T-helper 1 cell (primary cell): ENCODE data around the gene KCNIP4.

ENCODE experiments used
- DNase-seq, 5 donors: peaks; one replicate each; pipeline ENCODE4 v3.0.0-alpha.2; 2012 to 2020

Gene KCNIP4

DNA sequence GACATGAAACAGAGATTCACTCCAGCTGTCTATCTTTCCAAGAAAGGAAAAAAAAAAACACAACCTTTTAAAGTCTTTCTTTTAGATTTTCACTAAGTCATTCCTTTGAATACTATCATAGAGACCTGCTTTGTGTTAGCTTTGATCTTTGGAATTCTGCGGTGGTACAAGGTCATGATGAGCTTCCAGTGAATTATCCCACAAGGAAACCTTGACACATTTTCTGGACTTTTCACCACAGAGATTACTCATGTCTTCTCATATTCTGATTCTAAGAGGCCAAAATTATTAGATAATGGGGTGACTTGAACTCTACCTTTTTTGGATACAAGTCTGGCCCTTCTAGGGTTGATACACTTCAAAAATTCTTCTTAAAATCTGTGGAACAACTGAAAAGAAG lies 1046.7 kb downstream of the KCNIP4 start:
- DNase-seq = no peak

DNA sequence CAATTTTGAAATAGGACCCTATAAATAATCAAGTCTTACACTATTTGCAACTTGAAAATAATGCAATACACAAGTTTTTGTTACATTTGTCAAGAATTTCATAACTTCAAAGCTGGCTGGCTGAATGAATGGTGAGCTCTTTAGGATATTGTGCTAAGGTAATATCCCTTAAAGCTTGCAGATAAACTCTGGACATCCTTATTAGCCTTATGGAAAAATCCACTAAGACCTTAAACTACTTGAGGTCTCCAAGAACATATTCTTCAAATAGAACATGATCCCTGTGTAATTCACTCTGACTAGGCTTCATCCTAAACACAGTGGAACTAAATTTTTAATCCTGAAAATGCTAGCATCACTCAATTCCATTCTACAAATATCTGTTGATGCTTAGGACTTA lies 1049.0 kb downstream of the KCNIP4 start:
- DNase-seq = no peak

DNA sequence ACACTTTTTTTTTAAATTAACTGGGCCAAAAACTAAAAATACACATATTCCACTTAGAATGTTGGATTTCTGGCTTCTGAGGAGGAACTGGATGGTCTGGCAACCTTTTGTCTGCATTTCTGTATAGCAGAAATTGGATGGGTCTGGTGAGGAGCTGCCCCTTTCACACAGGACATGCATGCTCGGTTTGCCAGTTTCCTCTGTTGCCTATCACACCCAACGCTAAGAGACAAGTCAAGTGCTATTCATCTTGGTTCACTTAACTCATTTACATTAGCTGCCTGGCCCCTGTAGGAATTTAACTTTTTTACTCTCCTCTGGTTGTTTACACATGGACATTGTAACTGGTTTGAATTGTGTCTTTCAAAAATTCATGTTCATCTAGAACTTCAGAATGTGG lies 1052.6 kb downstream of the KCNIP4 start:
- no peak for DNase-seq

DNA sequence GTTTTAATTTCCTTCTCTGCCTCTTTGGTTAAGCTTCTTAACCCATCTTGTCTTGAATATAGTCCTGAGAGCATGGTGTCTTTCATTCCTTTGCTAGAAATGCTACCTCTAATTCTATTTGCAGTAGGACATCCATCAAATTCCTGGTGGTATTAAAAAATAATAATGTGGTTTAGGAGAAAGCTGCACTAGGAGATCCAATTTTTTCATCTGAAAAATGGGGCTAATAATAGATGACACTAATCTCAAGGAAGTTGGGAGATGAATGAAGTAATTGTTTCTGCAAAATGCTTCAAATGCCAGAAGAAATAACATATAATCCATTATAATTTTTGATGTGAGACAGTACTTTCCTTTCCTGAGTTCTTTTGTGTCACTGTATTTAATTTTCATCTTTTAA lies 1053.4 kb downstream of the KCNIP4 start:
- no peak for DNase-seq

DNA sequence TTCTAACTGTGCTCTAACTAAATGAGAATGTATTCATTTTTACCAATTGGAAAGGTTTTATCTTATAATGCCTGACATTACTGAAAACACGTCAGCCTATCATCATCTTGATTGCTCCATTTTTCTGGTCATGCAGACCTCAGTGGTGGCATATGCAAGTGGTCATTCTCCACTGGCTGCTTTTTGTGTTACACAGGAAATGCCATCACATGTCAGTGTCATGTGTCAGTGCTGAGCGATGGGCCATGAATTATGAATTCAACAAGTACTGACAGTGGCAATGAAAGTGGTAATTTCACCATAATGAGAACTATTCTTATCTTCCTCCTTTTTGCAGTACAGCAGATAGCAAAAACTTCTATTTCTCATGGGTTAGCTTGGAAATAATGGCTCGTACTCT lies 1057.8 kb downstream of the KCNIP4 start:
- DNase-seq = no peak

DNA sequence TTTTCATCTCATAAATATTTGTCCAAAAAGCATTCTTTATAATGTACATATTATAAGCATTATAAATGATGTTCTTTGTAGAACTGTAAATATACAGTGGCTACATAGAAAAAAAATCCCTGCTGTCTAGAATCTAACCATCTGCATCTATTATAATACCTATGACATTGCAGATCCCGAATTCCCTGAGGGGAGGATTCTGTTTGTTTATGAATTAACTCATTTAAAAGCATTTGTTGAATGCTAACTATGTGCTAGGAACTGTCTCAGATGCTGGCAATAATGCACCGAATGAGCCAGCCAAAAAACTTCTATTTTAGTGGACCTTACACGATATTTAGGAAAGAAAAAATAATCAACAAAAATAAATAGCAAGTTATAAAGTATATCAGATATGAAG lies 1058.7 kb downstream of the KCNIP4 start:
- DNase-seq = no peak

DNA sequence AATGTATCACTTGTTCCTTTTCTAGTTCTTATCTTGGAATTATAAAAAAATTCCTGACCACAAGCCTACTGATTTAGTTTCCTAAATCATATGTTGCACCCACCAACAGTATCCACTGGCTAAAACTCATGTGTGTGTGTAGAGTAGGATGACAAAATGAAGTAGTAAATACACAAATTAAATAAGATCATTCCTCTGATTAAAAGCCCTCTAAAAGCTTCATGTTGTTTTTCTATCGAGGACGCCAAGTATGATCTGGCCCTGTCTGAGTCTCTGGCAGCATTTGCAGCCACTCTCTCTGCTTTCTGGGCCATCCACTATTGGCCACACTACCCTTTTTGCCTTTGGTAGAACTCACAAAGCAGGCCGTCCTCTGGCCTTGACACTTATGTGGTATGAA lies 1064.9 kb downstream of the KCNIP4 start:
- DNase-seq = no peak

DNA sequence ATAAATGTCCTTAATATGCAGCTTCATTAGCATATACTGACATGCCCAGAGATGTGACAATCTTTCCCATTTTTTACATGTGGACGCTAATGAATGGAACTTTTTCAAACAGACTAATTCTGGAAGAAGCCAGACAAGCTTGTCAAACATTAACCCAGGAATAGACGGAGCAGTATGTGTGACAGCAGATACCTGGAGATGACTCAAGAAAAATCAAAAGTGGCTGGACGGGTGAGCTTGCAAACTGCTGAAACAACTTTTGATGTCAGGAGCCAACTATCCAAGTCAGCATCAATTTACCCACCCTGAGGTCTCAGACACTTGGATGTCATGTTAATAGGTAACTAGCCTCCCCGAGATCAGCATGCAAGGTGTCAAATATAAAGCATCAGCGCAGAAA lies 1065.3 kb downstream of the KCNIP4 start:
- no peak for DNase-seq

DNA sequence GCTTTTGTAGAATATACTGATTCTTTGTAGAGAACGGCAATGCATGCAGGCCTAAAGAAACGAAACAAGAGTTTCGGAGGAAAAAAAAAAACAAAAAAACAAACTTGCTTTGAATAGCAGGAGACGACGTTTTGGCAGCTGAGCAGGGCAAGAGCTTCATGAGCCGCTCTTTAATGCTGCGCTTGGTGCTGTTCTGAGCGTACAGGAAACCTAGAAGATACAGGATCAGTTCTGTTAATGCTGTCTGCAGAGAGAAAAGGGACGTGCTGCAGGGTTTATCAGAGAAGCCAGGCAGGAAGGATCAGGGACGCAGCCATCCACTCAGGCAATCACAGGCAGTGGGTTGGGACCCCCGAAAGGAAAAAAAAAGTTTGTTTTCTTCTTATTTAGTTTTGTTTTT lies 1066.1 kb downstream of the KCNIP4 start:
- DNase-seq = no peak

DNA sequence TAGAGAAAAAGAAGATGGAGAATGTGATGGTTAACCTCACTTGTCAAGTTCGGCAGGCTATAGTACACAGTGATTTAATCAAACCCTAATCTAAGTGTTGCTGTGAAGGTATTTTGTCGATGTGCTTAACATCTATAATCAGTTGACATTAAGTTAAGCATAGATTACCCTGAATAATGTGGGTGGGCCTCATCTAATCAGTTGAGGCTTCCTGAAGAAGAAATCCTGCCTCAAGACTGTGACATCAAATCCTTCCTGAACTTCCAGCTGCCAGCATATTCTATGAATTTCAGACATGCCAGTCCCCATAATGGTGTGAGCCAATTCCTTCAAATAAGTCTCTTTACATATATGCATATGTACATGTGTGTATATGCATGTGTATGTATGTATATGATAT lies 1066.9 kb downstream of the KCNIP4 start:
- DNase-seq = no peak

DNA sequence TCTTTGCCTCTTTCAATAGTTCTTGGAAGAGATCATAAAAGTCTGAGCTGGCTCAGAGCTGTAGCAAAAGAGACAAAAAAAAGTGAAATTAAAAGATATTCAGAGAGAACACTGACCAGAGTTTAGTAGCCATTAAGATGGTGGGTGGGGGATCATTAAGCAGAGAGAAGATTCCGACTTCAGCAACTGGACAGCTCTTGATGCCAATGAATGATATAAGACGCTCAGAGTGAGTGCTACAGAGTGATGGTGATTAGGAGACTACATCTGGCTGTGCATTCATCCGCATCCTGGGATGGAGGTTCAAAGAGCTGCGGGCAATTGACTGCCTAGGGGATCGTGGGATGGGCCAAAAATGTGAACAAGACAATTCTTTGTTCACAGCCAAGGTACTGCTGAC lies 1069.8 kb downstream of the KCNIP4 start:
- no peak for DNase-seq

DNA sequence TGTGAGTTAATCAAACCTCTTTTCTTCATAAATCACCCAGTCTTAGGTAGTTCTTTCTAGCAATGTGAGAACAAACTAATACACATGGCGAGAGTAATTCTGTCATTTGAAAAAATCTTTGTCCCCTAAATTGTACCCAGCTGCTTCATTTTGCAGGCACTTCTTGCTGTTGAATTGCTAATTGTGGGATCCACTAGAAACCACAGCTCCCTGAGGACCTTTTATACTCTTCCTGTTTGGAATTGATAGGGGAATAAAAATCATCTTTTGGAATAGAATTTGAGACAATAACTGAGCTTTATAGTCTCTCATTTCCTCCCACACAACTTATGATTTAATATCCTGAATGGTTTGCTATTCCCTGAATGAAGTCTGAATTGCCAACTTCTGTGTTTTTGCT lies 1078.1 kb downstream of the KCNIP4 start:
- no peak for DNase-seq

DNA sequence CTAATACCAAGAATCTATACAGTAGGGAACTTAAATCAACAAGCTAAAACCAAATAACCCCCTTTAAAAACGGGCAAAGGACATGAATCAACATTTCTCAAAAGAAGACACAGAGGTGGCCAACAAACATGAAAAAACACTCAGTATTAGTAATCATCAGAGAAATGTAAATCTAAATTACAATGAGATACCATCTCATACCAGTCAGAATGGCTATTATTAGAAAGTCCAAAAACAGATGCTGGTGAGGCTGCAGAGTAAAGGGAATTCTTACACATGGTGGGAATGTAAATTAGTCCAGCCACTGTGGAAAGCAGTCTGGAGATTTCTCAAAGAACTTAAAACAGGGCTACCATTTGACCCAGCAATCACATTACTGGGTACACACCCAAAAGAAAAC lies 1080.5 kb downstream of the KCNIP4 start:
- DNase-seq = no peak

DNA sequence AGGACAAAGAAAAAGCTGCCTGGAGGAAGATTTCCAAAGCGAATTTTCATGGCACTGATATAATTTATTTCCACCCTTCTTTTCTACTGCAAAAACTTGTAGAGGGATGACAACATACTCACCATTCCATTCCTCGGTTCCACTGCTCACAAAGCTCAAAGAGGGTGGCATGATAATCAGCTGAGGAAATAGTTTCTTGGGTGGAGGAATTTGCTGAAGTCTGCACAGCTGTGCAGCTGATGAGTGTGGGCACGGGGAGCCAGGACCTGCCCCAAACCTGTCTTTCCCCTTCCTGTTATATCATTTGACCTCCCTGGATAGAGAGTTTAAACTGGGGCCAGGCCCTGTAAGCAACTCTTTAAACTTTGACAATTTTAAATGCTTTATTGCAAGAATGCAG lies 1087.7 kb downstream of the KCNIP4 start:
- DNase-seq = no peak

DNA sequence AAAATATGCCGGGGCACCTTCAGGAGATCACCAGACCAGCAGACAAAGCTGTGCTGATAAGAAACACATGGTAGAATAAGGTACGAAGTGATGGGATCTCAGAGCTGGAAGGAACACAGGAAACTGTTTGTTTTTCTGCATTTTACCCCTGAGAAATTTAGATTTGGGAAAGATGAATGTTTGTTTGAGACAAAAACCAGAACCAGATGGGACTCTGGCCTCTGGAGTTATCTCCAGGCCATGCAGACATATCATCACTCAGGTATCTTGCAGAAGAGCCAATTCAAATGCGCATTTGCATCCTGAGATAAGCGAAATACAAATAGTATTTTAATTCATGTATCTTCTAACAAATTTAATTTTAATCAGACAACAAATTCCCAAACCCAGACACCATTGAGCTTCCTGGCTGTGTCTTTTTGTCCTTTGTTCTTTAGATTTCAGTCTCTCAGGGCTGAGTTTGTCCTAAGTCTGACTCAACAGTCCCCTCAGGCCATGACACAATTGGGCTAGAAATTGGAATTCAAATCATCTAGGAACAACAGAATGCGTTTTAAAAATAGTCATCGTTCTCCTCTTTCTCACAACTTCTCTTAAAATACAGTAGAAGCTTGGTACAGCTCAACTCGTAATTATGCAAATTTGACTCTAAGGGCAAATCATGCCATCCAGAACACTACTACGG lies 1089.3 kb downstream of the KCNIP4 start:
- no peak for DNase-seq

DNA sequence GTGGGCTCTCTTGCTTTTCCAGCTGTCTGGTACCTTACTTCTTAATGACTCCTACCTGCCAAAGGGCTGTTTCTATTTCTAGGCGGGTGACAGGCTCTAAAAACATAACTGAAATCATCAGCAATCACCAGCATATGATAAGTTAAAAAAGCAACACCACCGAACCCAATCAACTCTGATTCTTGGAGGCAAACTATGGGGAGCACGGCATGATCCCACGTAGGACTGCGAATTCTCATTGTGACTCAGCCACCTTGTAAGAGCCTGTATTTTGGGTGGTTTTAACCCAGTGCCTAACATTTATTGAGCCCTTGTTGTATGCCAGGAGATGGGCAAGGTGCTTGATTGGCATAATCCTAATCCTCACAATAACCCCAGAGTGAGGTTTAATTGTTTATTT lies 1091.5 kb downstream of the KCNIP4 start:
- DNase-seq = no peak

DNA sequence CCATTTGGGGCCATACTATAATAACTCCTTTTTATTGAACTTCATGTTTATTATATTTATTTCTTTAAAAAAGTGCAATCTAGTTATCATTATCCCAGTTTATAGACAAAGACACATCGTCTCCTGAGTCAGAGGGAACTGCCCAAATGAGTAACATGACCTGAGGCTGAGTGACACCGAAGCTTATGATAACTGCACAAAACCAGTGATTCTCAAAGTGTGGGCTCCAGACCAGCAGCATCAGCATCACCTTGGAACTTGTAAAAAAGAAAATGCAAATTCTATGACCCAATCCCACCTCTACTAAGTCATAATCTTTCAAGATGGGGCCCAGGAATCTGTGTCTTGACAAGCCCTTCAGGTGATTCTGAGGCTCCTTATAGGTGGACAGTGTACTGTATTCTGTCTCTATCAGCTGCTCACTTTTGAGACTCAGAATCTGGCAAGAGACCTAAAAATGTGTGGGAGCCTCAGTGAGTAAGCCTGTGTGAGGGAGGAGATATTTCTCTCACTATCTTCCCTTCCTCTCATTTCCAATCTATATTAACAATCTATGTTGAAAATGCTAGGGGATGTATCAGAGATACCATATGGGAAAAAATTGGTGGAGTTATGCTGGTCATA lies 1101.3 kb downstream of the KCNIP4 start:
- DNase-seq = no peak

DNA sequence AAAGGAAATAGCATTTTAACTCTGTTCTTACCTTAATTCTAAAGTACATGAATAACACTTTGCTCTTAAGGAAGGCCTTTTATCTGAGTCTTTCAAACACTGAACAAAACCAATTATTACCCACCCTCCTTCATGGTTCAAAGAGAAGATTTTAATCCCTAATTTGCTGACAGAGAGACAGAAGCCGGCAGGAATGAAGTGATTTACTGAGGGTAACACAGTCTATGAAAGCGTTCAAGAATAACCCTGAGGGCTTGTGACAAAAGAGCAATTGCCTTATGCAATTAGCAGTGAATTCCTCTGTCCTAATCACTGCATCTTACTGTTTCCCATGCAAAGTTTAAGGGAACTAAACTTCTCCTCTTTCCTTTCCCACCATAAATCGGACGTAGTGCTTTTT lies 1104.3 kb downstream of the KCNIP4 start:
- DNase-seq = no peak

DNA sequence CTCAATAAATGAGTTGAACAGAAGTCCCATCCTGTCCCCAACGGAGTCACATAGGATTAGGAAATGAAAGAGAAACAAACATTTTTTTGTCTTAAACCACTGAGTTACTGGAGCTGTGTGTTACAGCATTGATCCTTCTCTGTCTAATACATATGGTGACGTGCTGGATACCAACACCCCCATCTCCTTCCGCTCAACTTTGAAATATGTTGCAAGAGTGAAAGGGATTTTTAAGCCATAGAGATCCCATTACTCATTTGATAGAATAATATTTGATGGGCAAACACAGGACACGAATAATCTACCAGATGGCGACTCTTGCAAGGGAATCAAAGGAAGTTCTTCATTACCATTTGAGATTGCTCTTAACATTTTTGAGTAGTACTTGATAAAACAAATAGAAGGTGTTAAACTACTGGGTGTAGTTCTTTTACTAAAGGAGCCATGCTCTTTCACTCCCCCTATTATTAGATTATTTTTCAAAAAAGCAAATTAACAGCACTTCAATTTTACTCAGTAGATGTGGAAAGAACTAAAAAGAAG lies 1107.9 kb downstream of the KCNIP4 start:
- DNase-seq = no peak

DNA sequence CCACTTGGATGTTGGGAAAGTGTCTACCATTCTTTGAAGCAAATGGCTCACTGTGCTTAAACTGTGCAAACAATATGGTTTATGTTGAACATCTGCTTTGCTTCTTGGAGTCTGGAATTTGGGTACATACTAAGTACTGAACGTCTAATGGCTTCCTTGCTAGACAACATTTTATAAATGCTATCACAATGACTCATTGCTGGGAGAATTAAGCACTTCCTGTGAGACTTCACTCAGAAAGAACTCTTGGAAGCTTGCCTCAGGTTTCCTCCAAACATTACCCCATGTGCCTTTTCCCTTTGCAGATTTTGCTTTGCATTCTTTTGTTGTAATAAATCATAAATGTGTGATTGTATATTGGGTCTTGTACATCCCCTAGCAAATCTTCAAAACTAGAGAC lies 1108.6 kb downstream of the KCNIP4 start:
- no peak for DNase-seq

DNA sequence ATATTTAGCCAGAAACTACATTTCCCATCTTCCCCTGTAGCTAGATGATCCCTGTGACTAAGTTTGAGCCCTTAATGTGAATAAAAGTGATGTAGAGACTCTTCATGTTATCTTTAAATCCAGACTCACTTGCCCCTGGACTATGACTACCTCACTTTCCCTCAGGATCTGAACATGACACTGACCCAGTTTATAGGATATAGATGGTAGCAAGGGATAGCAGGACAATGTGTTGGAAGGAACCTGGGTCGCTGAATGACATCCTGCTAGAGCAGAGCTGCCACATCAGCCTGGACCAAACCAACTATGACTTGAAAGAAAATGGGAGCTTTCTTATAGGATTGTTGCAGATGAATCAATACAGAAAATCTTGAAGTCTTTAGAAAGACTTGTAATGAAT lies 1110.1 kb downstream of the KCNIP4 start:
- no peak for DNase-seq

DNA sequence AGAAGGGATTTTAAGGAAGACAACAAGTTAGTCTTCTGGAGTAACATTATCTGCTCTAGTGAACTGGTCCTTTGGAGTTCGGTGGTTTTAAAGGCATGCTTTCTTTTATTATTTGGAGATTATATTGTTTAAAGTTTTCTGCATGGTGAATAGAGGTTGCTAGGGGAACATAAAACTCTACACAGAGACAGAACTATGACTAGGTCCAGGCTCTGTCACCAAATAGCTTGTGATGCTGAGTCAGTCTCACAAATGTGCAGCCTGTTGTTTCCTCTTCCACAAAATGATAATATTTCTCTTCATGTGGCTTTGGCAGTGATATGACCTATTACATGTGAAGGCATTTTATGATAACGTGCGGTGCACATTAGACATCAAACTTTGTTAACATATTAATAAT lies 1115.7 kb downstream of the KCNIP4 start:
- no peak for DNase-seq

DNA sequence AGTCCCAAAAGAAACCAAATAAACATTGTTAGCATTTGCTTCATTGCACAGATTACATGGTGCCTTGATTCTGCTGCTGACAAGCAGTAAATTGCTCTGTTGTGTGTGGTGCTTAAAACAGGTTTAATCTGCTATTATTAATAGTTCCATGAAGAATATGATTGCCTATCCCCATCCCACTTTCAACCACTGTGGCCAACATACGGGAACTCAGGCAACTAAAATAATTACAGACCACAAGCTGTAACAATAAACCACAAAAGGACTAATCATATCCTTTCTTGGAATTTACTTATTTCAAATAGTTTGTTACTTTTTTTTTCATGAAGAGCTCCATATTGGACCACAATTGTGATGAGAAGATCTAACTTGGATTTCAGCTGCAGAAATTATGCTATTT lies 1116.8 kb downstream of the KCNIP4 start:
- DNase-seq = no peak

DNA sequence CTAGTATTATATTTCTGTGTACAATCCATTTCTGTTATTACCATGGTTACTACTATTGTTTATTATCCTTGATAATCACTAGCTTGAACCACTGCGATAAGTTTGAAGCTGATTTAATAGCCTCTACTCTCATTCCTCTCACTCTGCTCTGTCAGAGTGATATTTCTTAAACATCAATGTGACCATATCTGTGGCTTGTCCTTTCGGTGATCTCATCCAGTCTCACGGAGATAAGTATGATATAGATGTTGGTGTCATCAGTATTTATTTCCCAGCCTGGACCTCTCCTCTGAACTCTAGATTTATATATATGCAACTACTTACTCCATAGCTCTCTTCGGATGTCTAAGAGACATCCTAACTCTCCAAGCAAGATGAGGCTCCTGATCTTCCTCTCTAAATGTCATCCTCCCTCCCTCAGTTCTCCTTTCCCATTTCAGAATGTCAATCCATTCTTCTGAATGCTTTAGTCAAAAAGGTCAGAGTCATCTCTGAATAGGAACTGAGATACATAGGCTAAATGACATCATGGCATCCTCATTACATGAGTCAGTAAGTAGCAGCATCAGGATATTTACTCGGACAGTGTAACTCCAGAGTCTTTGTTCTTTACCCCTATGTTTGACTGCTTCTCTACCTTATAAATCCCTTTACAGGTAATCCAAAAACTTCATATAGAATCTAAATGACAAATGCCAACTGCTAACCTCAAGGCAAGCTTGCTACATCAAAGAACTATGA lies 1118.8 kb downstream of the KCNIP4 start:
- no peak for DNase-seq
